Measurements from ENCODE around the gene PPCDC.
"Not testable (repeated sequence)": the region's sequence is repeated elsewhere in the genome, so short reads cannot be mapped to it uniquely, and the experiment has no call there.

PPCDC gene

DNA sequence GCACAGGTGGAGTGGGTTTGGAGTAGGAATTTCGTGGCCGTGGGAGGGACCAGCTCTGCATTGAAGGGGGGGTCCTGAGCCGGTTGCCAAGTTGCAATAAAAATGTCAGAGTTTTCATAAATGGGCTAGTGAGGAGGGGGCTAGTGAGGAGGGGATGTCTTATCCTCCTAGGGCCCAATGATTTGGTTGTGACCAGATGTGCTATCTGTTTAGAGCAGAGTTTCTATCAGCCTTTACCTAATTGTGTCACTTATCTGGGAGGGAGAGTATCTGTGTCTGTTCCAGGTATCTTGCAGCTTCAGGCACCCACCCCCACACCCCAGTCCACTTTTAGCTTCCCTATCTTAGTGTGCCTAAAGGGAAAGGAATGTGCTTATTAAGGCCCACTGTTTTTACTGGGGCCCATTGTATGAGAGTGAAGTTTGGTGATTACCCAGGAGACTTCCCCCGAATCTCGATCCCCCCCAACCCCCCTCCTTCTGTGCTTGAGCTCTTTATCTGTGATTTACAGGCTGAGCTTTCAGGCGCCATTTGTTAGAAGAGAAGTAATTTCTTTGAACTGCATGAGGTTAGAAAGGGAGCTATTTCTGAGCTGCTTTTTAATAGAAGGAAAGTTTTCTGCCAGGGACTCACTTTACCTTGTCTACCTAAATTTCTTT, 42.6 kb downstream of the PPCDC start:
- no peaks in the 10 kb centered on the region for H3K27me3 Mint-ChIP-seq
- H3K27ac Mint-ChIP-seq (ENCODE audit: low read depth), result peak overlapping the region; percentile 16
- no peaks in the 10 kb centered on the region for H3K9me3 Mint-ChIP-seq
- H3K36me3 Mint-ChIP-seq (ENCODE audit: insufficient read depth), result peaks cover 2% of the 10 kb centered on the region
- H3K4me1 Mint-ChIP-seq, result peaks cover 37% of the 10 kb centered on the region
- no peak for DNase-seq (ENCODE audit: low spot score in 2 of 2)
- no peak for ATAC-seq (replicated peaks; ENCODE audit: extremely low read depth, poor library complexity, severe bottlenecking)
- no peak overlapping the region for H3K4me3 Mint-ChIP-seq

DNA sequence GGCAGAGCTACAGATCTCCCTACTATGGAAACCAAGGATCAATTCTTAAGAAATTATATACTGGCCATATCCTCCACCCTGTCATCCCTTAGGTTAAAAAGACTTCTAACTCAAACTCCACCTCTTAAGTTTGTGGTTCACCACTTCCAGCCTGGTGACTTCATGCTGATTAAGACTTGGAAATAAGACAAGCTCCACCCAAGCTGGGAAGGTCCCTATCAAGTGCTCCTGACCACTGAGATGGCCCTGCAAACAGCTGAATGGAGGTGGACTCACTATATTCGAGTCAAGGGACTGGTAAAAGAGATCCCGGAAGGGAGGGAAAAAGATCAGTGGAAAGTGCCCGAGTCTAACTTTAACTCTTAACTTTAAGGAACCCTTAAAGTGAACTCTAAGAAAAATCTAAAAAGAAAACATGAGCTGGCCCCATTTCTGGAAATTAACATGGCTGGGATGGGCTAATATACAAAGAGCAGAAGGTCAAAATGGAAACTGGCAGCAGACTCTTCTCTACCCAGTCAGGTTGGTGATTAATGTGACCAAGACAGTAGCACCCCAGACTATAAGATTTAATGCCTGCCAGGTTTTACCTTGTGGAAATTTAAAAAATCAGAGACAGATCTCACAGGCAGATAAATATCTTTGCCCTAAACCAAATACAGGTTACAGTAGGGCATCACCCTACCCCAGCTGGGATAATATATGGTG, 43.9 kb downstream of the PPCDC start:
- DNase-seq (ENCODE audit: low spot score in 2 of 2), result no peak
- Mint-ChIP-seq H3K9me3 (no peaks in the 10 kb centered on the region), H3K4me1 (peaks cover 37% of the 10 kb centered on the region), H3K4me3 (peak overlapping the region; percentile 21), H3K27me3 (no peaks in the 10 kb centered on the region), H3K36me3 (ENCODE audit: insufficient read depth) (peaks cover 2% of the 10 kb centered on the region), H3K27ac (ENCODE audit: low read depth) (peak overlapping the region; percentile 79)
- no peak for ATAC-seq (replicated peaks; ENCODE audit: extremely low read depth, poor library complexity, severe bottlenecking)

DNA sequence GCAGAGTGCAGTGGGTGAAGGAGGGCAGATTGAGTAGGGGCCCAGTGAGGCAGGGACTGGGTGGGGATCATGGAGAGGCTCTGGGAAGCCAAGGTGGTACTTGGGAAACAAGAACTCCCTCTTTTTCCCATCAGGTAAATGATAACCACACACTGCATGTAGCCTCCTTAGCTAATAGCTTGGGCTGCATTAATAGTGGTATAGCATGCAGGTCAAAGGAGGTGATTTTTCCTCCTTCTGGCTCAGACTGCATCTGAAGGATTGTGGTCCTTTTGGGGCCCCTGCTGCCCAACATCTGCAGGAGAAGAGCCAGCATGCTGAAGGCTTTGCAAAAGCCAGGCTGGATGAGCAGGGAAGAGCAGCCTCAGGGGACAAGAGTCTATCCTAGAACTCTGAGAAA, 45.4 kb downstream of the PPCDC start:
- peaks cover 37% of the 10 kb centered on the region for H3K4me1 Mint-ChIP-seq
- H3K27me3 Mint-ChIP-seq, result no peaks in the 10 kb centered on the region
- peaks cover 2% of the 10 kb centered on the region for H3K36me3 Mint-ChIP-seq (ENCODE audit: insufficient read depth)
- no peaks in the 10 kb centered on the region for H3K9me3 Mint-ChIP-seq
- peak overlapping the region; percentile 38 for H3K27ac Mint-ChIP-seq (ENCODE audit: low read depth)
- DNase-seq (ENCODE audit: low spot score in 2 of 2) (no peak), ATAC-seq (replicated peaks; ENCODE audit: extremely low read depth, poor library complexity, severe bottlenecking) (no peak)
- no peak overlapping the region for H3K4me3 Mint-ChIP-seq

DNA sequence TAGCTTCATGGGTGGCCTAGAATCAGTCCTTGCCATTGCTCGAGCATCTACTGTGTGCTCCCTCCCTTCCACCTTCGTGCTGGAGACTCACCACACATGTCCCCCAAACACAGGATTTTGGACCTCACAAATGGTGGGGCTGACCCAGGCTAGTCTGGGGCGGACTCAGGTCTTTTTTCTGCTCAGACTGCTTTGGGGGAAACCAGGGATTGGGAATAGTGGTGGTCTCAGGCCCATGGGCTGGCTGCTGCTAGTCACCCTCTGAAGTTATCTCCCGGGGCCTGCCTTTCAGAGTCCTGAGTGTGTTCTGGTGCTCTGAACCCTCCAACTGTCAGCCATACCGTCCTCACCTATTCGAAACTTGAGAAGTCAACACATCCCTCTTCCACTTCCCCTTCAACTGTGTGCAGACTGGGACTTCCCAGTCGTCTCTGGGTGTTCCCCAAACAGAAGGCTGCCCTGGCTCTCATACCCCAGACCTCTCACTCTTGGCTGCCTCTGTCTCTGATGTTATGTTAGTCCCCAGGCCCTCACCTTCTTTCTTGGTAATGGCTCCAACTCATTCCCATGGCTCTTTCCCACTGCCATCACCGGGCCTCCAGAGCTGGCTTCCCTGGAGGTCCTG, 46.0 kb downstream of the PPCDC start:
- DNase-seq (ENCODE audit: low spot score in 2 of 2) (no peak), ATAC-seq (replicated peaks; ENCODE audit: extremely low read depth, poor library complexity, severe bottlenecking) (peak; percentile 54)
- Mint-ChIP-seq H3K4me1 (peaks cover 37% of the 10 kb centered on the region), H3K36me3 (ENCODE audit: insufficient read depth) (peaks cover 2% of the 10 kb centered on the region), H3K4me3 (no peak overlapping the region), H3K9me3 (no peaks in the 10 kb centered on the region), H3K27me3 (no peaks in the 10 kb centered on the region), H3K27ac (ENCODE audit: low read depth) (peak overlapping the region; percentile 34)

DNA sequence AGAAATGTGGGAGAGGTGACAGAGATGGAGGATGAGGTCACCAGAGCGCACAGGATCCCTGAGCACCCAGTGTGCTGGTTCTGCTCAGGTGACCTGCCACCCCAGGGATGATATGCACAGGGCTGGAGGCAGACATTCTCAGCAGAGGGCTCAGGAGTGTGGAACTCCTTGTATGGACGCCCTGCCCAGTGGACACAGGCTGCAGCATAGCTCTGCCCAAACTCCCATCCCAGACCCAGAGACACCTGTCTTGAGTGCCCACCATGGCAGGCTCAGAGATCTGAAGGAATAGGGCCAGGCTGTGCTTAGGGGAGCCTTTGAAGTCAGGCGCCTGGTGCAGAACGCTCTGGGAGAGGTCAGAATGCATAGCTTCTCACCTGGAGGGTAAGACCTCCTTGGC, 47.3 kb downstream of the PPCDC start:
- Mint-ChIP-seq H3K27ac (ENCODE audit: low read depth) (no peak overlapping the region), H3K4me3 (no peak overlapping the region), H3K27me3 (no peaks in the 10 kb centered on the region), H3K4me1 (peaks cover 30% of the 10 kb centered on the region), H3K9me3 (peaks cover 5% of the 10 kb centered on the region), H3K36me3 (ENCODE audit: insufficient read depth) (peaks cover 2% of the 10 kb centered on the region)
- DNase-seq (ENCODE audit: low spot score in 2 of 2) (no peak), ATAC-seq (replicated peaks; ENCODE audit: extremely low read depth, poor library complexity, severe bottlenecking) (no peak)

DNA sequence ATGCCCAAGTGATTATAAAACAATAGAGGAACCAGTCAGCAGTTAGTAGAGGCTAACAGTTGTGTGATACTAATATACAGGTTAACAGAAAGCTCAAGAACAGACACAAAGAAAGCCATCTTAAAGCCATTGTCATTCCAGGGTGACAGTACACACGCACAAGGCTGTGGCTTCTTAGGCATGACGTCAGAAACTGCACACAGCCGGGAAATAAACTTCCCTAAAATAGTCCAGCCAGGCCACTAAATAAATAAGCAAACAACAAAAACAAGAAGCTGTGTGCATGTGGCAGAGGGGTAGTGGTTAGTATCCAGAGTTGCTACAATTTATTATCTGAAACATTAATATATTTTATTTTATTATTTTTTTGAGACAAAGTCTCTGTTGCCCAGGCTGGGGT, 49.8 kb downstream of the PPCDC start:
- H3K4me1 Mint-ChIP-seq, result peaks cover 10% of the 10 kb centered on the region
- no peak overlapping the region for H3K27ac Mint-ChIP-seq (ENCODE audit: low read depth)
- peaks cover 6% of the 10 kb centered on the region for H3K9me3 Mint-ChIP-seq
- no peaks in the 10 kb centered on the region for H3K36me3 Mint-ChIP-seq (ENCODE audit: insufficient read depth)
- ATAC-seq (replicated peaks; ENCODE audit: extremely low read depth, poor library complexity, severe bottlenecking) (peak; percentile 36), DNase-seq (ENCODE audit: low spot score in 2 of 2) (no peak)
- H3K4me3 Mint-ChIP-seq, result no peak overlapping the region
- H3K27me3 Mint-ChIP-seq, result no peaks in the 10 kb centered on the region

DNA sequence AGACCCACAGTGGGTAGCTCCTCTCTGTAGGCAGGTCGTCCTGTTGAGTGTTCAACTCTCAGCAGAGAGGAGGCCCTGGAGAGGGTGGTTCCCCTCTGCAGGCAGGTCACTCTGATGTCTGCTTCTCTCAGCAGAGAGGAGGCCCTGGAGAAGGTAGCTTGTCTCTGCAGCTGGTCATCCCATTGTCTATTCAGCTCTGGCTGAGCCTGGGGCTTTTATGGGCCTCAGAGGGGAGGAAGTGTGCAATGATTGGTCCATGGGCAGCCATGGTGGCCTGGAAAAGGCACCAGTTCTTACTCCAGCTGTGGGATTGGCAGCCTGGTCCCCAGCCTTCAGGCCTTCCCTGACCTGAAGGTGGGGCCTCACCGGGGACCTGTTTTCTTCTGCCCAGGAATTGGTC, 52.9 kb downstream of the PPCDC start:
- Mint-ChIP-seq H3K27me3 (no peaks in the 10 kb centered on the region), H3K4me3 (no peak overlapping the region), H3K36me3 (ENCODE audit: insufficient read depth) (no peaks in the 10 kb centered on the region), H3K9me3 (peaks cover 6% of the 10 kb centered on the region), H3K4me1 (no peaks in the 10 kb centered on the region), H3K27ac (ENCODE audit: low read depth) (no peak overlapping the region)
- no peak for DNase-seq (ENCODE audit: low spot score in 2 of 2)
- no peak for ATAC-seq (replicated peaks; ENCODE audit: extremely low read depth, poor library complexity, severe bottlenecking)

DNA sequence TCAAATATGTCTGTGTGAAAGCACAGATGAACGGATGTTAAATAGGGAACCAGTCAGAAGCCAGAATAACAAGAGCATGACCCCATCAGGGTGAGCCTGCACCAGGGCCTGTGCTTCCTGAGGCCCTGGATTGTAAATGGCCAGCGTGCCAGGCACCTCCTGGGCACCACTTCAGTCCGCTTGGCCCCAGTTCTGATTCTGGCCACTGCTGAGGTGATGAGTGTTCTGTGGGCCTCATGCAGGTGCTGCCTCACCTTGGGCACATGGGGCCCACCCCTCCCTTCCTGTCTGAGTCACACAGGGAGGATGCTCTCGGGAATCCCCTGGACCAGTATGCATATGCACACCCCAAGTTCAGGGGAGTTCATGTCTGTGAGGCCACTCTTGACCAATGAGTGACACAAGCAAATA, 54.2 kb downstream of the PPCDC start:
- H3K27ac Mint-ChIP-seq (ENCODE audit: low read depth); H3K9me3 Mint-ChIP-seq; H3K4me1 Mint-ChIP-seq; H3K36me3 Mint-ChIP-seq (ENCODE audit: insufficient read depth); ATAC-seq (replicated peaks; ENCODE audit: extremely low read depth, poor library complexity, severe bottlenecking); H3K27me3 Mint-ChIP-seq; H3K4me3 Mint-ChIP-seq; DNase-seq (ENCODE audit: low spot score in 2 of 2): not testable (repeated sequence)

DNA sequence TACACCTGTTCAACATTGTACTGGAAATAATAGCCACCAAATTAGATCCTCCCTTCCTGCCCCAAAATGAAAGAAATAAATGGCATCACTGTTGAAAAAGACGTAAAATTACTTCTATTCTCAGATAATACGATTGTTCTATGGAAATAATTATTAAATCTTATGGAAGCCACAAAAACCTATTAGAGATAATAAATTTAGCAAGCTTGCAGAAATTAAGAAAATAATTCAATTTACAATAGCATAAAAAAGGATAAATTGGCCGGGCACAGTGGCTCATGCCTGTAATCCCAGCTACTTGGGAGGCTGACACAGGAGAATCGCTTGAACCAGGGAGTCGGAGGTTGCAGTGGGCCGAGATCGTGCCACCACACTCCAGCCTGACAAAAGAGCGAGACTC, 57.8 kb downstream of the PPCDC start:
- Mint-ChIP-seq H3K9me3 (no peaks in the 10 kb centered on the region), H3K27me3 (no peaks in the 10 kb centered on the region), H3K4me3 (no peak overlapping the region), H3K4me1 (no peaks in the 10 kb centered on the region), H3K36me3 (ENCODE audit: insufficient read depth) (peaks cover 1% of the 10 kb centered on the region), H3K27ac (ENCODE audit: low read depth) (no peak overlapping the region)
- no peak for DNase-seq (ENCODE audit: low spot score in 2 of 2)
- ATAC-seq (replicated peaks; ENCODE audit: extremely low read depth, poor library complexity, severe bottlenecking), result no peak

DNA sequence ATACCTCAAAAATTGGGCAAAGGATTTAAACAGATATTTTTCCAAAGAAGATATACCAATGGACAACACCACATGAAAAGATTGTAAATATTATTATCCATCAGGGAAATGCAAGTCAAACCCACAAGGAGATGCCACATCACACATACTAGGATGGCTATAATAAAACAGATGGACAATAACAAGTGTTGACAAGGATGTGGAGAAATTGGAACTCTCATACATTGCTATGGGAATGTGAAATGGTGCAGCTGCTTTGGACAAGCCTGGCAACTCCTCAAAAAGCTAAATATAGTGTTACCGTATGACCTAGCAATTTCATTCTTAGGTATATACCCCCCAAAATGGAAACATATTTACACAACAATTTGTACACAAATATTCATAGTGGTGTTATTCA, 59.3 kb downstream of the PPCDC start:
- DNase-seq (ENCODE audit: low spot score in 2 of 2), result no peak
- H3K27ac Mint-ChIP-seq (ENCODE audit: low read depth), result no peak overlapping the region
- no peaks in the 10 kb centered on the region for H3K4me1 Mint-ChIP-seq
- no peak overlapping the region for H3K4me3 Mint-ChIP-seq
- H3K36me3 Mint-ChIP-seq (ENCODE audit: insufficient read depth), result peaks cover 3% of the 10 kb centered on the region
- no peak for ATAC-seq (replicated peaks; ENCODE audit: extremely low read depth, poor library complexity, severe bottlenecking)
- H3K27me3 Mint-ChIP-seq, result no peaks in the 10 kb centered on the region
- H3K9me3 Mint-ChIP-seq, result peaks cover 5% of the 10 kb centered on the region

DNA sequence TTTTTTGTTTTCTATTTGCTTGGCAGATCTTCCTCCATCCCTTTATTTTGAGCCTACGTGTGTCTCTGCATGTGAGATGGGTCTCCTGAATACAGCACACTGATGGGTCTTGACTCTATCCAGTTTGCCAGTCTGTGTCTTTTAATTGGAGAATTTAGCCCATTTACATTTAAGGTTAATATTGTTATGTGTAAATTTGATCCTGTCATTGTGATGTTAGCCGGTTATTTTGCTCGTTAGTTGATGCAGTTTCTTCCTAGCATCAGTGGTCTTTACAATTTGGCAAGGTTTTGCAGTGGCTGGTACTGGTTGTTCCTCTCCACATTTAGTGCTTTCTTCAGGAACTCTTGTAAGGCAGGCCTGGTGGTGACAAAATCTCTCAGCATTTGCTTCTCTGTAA, 62.3 kb downstream of the PPCDC start:
- not testable (repeated sequence) for DNase-seq (ENCODE audit: low spot score in 2 of 2); H3K27ac Mint-ChIP-seq (ENCODE audit: low read depth); H3K4me1 Mint-ChIP-seq; H3K9me3 Mint-ChIP-seq; H3K4me3 Mint-ChIP-seq; H3K27me3 Mint-ChIP-seq; H3K36me3 Mint-ChIP-seq (ENCODE audit: insufficient read depth); ATAC-seq (replicated peaks; ENCODE audit: extremely low read depth, poor library complexity, severe bottlenecking)

DNA sequence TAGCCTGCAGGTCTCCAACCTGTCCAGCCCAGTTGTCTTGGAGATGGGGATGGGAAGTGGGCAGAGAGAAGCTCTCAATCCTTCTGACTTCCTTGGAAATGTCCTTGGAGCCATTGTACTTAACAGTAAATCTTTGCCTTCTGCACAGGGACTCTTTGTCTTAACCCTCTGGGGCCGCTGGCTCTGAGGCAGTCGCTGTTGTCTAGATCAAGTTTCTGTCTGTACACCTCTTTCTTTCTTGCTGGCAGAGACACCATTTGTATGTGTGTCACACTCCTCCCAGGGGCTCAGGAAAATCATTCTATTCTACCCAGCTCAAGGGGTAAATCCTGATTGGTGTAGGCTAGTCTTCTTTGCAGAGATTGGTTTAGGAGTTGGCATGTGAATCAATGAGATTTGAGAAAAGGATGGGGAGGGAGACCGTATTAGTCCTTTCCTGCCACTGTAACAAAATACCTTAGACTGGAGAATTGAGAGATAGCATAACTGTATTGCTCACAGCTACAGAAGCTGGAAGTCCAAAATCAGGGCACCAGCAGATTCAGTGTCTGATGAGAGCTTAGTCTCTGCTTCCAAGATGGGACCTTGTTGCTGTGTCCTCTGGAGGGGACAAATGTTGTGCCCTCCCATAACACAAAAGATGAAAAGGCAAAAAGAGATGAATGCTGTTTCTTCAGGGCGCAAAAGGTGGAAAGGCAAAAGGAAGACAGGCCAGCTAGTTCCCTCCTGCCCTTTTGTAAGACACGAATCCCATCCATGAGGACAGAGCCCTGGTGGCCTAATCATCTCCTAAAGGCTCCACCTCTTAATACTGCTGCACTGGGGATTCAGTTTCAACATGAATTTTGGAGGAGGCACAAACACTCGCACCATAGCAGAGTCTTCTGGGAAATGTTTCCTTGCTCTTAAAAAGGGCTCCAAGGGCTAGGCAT, 66.3 kb downstream of the PPCDC start:
- no peak for DNase-seq (ENCODE audit: low spot score in 2 of 2)
- Mint-ChIP-seq H3K27me3 (no peaks in the 10 kb centered on the region), H3K4me3 (no peak overlapping the region), H3K36me3 (ENCODE audit: insufficient read depth) (peaks cover 2% of the 10 kb centered on the region), H3K27ac (ENCODE audit: low read depth) (no peak overlapping the region), H3K4me1 (no peaks in the 10 kb centered on the region), H3K9me3 (peaks cover 5% of the 10 kb centered on the region)
- no peak for ATAC-seq (replicated peaks; ENCODE audit: extremely low read depth, poor library complexity, severe bottlenecking)

All from central memory CD8-positive, alpha-beta T cell (primary cell).